SK-N-SH (cell line): Measurements from ENCODE around the gene SPINT2. TPM values are rescaled to one million over a fixed set of nuclear protein-coding genes. Genes with fewer than 3 reads are reported as not detected.

Source experiments
- CTCF ChIA-PET: fragments of 300-600, 350-600 bp; formaldehyde crosslinking; extraction: SDS; loops from one replicate; lab custom pipeline; 2021; lab: Yijun Ruan, JAX
- POLR2A ChIA-PET: fragments of 350-600 bp; sonication (Branson Sonifier 250); formaldehyde crosslinking; extraction: SDS; loops from one replicate; lab custom pipeline; 2020; ENCODE audit warnings: antibody characterized with exemption, inconsistent platforms; lab: Yijun Ruan, JAX
- DNase-seq: peaks from one replicate; pipeline ENCODE4 v3.0.0; 2012
- H2AFZ ChIP-seq: fragments of 200-600 bp; sonication (generic); 2 replicates; pipeline ENCODE4 v1.8.1; 2016; ENCODE audit warnings: antibody characterized with exemption, mild to moderate bottlenecking, low read depth
- H3F3A ChIP-seq: fragments of 200-600 bp; sonication (generic); replicated peaks from 2 replicates; pipeline ENCODE3; 2016; ENCODE audit warnings: antibody characterized with exemption, mild to moderate bottlenecking; ENCODE audit not compliant: insufficient read depth
- H3K27ac ChIP-seq, 2 experiments: fragments of 200-500 bp in 1 of 2; fragments of 200-600 bp in 1 of 2; sonication (Bioruptor generic) in 1 of 2; sonication (generic), shearing (Covaris generic) in 1 of 2; 2 replicates each; pipeline versions ENCODE4 v1.5.1 to v1.6.1; 2014 to 2016; ENCODE audit warnings: low read depth in 2 of 2, inconsistent platforms in 1 of 2, low read length in 1 of 2, mild to moderate bottlenecking in 1 of 2, mixed read lengths in 1 of 2
- H3K27me3 ChIP-seq: fragments of 200-600 bp; sonication (generic), shearing (Covaris generic); 2 replicates; pipeline ENCODE4 v1.6.1; 2016; ENCODE audit warnings: mixed run types; ENCODE audit not compliant: insufficient read depth
- H3K36me3 ChIP-seq, 2 experiments: fragments of 200-500 bp in 1 of 2; fragments of 200-600 bp in 1 of 2; sonication (Bioruptor generic) in 1 of 2; sonication (generic) in 1 of 2; replicated peaks in 1 of 2; 2 replicates each; pipeline versions ENCODE3 to v1.5.1; 2014 to 2016; ENCODE audit warnings: low read length in 1 of 2, mild to moderate bottlenecking in 1 of 2; ENCODE audit not compliant: insufficient read depth in 2 of 2, control insufficient read depth in 1 of 2
- H3K4me1 ChIP-seq, 2 experiments: fragments of 200-500 bp in 1 of 2; fragments of 200-600 bp in 1 of 2; sonication (Bioruptor generic) in 1 of 2; sonication (generic), shearing (Covaris generic) in 1 of 2; 2 replicates each; pipeline versions ENCODE4 v1.5.1 to v1.6.1; 2014 to 2016; ENCODE audit warnings: low read depth in 1 of 2, low read length in 1 of 2, mixed run types in 1 of 2; ENCODE audit not compliant: insufficient read depth in 2 of 2, control insufficient read depth in 1 of 2
- H3K4me2 ChIP-seq: fragments of 200-600 bp; sonication (generic), shearing (Covaris generic); 2 replicates; pipeline ENCODE4 v1.6.1; 2017; ENCODE audit warnings: mixed run types
- H3K4me3 ChIP-seq, 2 experiments: fragments of 200-500 bp in 1 of 2; fragments of 200-600 bp in 1 of 2; sonication (Bioruptor generic) in 1 of 2; sonication (generic), shearing (Covaris generic) in 1 of 2; 2 replicates each; pipeline versions ENCODE4 v1.5.1 to v1.8.1; 2014 to 2016; ENCODE audit warnings: low read depth in 2 of 2, inconsistent platforms in 1 of 2, low read length in 1 of 2, mild to moderate bottlenecking in 1 of 2, mixed read lengths in 1 of 2, moderate library complexity in 1 of 2
- H3K79me2 ChIP-seq: fragments of 200-600 bp; sonication (generic); 2 replicates; pipeline ENCODE4 v1.8.1; 2017; ENCODE audit warnings: mild to moderate bottlenecking; ENCODE audit not compliant: insufficient read depth
- H3K9ac ChIP-seq: fragments of 200-600 bp; sonication (generic); 2 replicates; pipeline ENCODE4 v1.6.1; 2017; ENCODE audit warnings: mixed run types
- H3K9me2 ChIP-seq: fragments of 200-600 bp; sonication (generic); 2 replicates; pipeline ENCODE4 v1.6.1; 2017; ENCODE audit warnings: mixed run types
- H3K9me3 ChIP-seq: fragments of 200-600 bp; sonication (generic); 2 replicates; pipeline ENCODE4 v1.6.1; 2017; ENCODE audit warnings: mixed run types, mild to moderate bottlenecking, moderate library complexity
- H4K20me1 ChIP-seq: fragments of 200-600 bp; sonication (generic); 2 replicates; pipeline ENCODE4 v1.6.1; 2017; ENCODE audit warnings: mild to moderate bottlenecking, mixed run types; ENCODE audit not compliant: insufficient read depth
- CHD2 ChIP-seq: fragments of 150-350 bp; IDR thresholded peaks from 2 replicates; pipeline ENCODE4 v1.6.1; 2018; ENCODE audit warnings: low read length; ENCODE audit not compliant: partially characterized antibody
- CTCF ChIP-seq: fragments of 200-600 bp; sonication (generic); IDR thresholded peaks from 2 replicates; pipeline ENCODE4 v1.6.1; 2017; ENCODE audit warnings: antibody characterized with exemption, mild to moderate bottlenecking, moderate library complexity
- EP300 ChIP-seq, 2 experiments: IDR thresholded peaks; 2 replicates each; pipeline versions ENCODE4 v1.4.0 to v1.6.1; 2012; ENCODE audit warnings: borderline replicate concordance in 1 of 2, low read depth in 1 of 2, low read length in 1 of 2
- EZH2phosphoT487 ChIP-seq: fragments of 200-600 bp; sonication (generic); IDR thresholded peaks from 2 replicates; pipeline ENCODE4 v1.6.1; 2017; ENCODE audit warnings: low read depth, mixed run types, mild to moderate bottlenecking, antibody characterized with exemption, moderate library complexity, borderline replicate concordance
- FOXJ3 ChIP-seq: sonication (generic); formaldehyde crosslinking; IDR thresholded peaks from 2 replicates; pipeline ENCODE4 v1.5.1; 2020; ENCODE audit warnings: mild to moderate bottlenecking, missing genetic modification reagents
- GABPA ChIP-seq: IDR thresholded peaks from 2 replicates; pipeline ENCODE4 v1.4.0; 2012; ENCODE audit warnings: low read depth, mild to moderate bottlenecking
- GATA2 ChIP-seq: sonication (generic); formaldehyde crosslinking; IDR thresholded peaks from 2 replicates; pipeline ENCODE4 v1.5.0; 2020; ENCODE audit warnings: mild to moderate bottlenecking, missing genetic modification reagents
- JUND ChIP-seq: IDR thresholded peaks from 2 replicates; pipeline ENCODE4 v1.4.0; 2012
- MAX ChIP-seq: IDR thresholded peaks from 2 replicates; pipeline ENCODE4 v1.4.0; 2012; ENCODE audit warnings: low read depth
- MXI1 ChIP-seq: IDR thresholded peaks from 2 replicates; pipeline ENCODE4 v1.6.1; 2012; ENCODE audit warnings: mild to moderate bottlenecking, low read depth, low read length, improper control_type of control experiment
- NFIC ChIP-seq: IDR thresholded peaks from 2 replicates; pipeline ENCODE4 v1.4.0; 2012; ENCODE audit warnings: borderline replicate concordance
- RAD21 ChIP-seq: IDR thresholded peaks from 2 replicates; pipeline ENCODE4 v1.6.1; 2012; ENCODE audit warnings: mild to moderate bottlenecking, low read length
- RCOR1 ChIP-seq: fragments of 150-350 bp; IDR thresholded peaks from 2 replicates; pipeline ENCODE4 v1.6.1; 2017; ENCODE audit warnings: antibody characterized with exemption, low read length
- REST ChIP-seq: IDR thresholded peaks from 2 replicates; pipeline ENCODE4 v1.6.1; 2012; ENCODE audit warnings: mild to moderate bottlenecking, low read depth, low read length, moderate library complexity
- RFX5 ChIP-seq: IDR thresholded peaks from 2 replicates; pipeline ENCODE4 v1.6.1; 2012; ENCODE audit warnings: mild to moderate bottlenecking, improper control_type of control experiment, low read length
- RXRA ChIP-seq: IDR thresholded peaks from 2 replicates; pipeline ENCODE4 v1.4.0; 2012; ENCODE audit warnings: low read depth, mild to moderate bottlenecking, borderline replicate concordance
- SIN3A ChIP-seq: IDR thresholded peaks from 2 replicates; pipeline ENCODE4 v1.6.1; 2012; ENCODE audit warnings: low read depth, mild to moderate bottlenecking, low read length, moderate library complexity, borderline replicate concordance
- SMC3 ChIP-seq: IDR thresholded peaks from 2 replicates; pipeline ENCODE4 v1.6.1; 2012; ENCODE audit warnings: low read depth, low read length, improper control_type of control experiment
- TAF1 ChIP-seq: IDR thresholded peaks from 2 replicates; pipeline ENCODE4 v1.6.1; 2012; ENCODE audit warnings: low read depth, mild to moderate bottlenecking, low read length, moderate library complexity, borderline replicate concordance
- TCF12 ChIP-seq: IDR thresholded peaks from 2 replicates; pipeline ENCODE4 v1.4.0; 2012
- ZBTB33 ChIP-seq: IDR thresholded peaks from 2 replicates; pipeline ENCODE4 v1.4.0; 2012; ENCODE audit warnings: low read depth, borderline replicate concordance
- WGBS: methylation state at CpG from one replicate; pipeline ENCODE4 v1.1.6; 2017; ENCODE audit warnings: low lambda C conversion rate; 5-methylcytosine and 5-hydroxymethylcytosine counted together
- polyA plus RNA-seq, 3 experiments: library from polyadenylated mRNA; depleted of rRNA; stranded (reverse); fragments of >200 nt; gene quantifications; 2 replicates each; pipeline ENCODE4 v1.2.3, GENCODE V29; 2012
- TF ChIP-seq, protein P1 (sequence below): IDR thresholded peaks from 2 replicates; pipeline ENCODE4; 2012

The SPINT2 gene
- polyA plus RNA-seq, 1 of the 3 experiments (the other 2 are of a cell fraction) = 1.0 TPM

DNA sequence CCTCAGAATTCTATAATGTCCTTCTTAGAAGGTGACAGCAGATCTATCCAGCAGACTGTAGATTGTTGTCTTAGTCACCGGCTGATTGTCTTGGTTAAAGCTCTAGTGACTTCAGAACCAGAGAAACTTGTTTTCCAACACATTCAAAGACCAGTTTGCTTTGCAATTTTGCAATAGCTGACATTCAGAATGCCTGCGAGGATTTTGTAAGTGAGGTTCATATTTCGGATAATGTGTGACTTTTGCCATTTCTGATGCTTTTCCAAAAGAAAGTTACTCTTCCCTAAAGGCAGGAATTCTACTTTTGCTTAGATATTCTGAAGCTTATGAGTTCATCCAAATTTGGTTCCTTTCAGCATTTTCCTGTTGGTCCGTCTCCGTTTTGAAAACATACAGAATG lies 13.2 kb downstream of the SPINT2 start (continued):
- TF ChIP-seq EP300 (IDR thresholded peaks at IDR 0.05; ENCODE audit: borderline replicate concordance in 1 of 2, low read depth in 1 of 2, low read length in 1 of 2) = no peak

- ChIA-PET CTCF (no interaction called here), POLR2A (no interaction called here)
- H3K79me2 ChIP-seq = no peaks in the 10 kb centered on the region
- WGBS = 64% methylated on average over 9 of the region's 9 CpGs
- no peak overlapping the region for H3K9ac ChIP-seq
- DNase-seq = peak; percentile 52
- no peaks in the 10 kb centered on the region for H3K27me3 ChIP-seq
- peak overlapping the region; percentile 39 to 42 for H3K27ac ChIP-seq
- H3K4me2 ChIP-seq = peak overlapping the region; percentile 31; the same call in 1 of the 2 replicates
- no peaks in the 10 kb centered on the region for H3K36me3 ChIP-seq
- 0 out of 2 replicates have a peak overlapping the region, but pooled peaks have one; percentile 11 for H2AFZ ChIP-seq
- H3K4me3 ChIP-seq = no peak overlapping the region
- no peaks in the 10 kb centered on the region for H3K9me3 ChIP-seq
- H3K4me1 ChIP-seq = peaks cover 6 to 8% of the 10 kb centered on the region in 2 experiments; a peak in 3 of 4 replicates
- H3F3A ChIP-seq = peaks cover 8% of the 10 kb centered on the region
- H3K9me2 ChIP-seq = no peaks in the 10 kb centered on the region
- H4K20me1 ChIP-seq = no peaks in the 10 kb centered on the region
- no peak for TF ChIP-seq RXRA
- TF ChIP-seq MXI1 = no peak
- no peak; the same call in 1 of the 2 replicates for TF ChIP-seq RCOR1
- TF ChIP-seq SIN3A = no peak
- peak; percentile 60 for TF ChIP-seq NFIC
- TF ChIP-seq JUND = peak; percentile 35; the same call in 1 of the 2 replicates
- peak; percentile 93 for TF ChIP-seq TCF12
- TF ChIP-seq EZH2phosphoT487 = no peak
- TF ChIP-seq CHD2 = no peak
- no peak for TF ChIP-seq TAF1
- no peak for TF ChIP-seq RAD21
- TF ChIP-seq MAX = no peak
- no peak for TF ChIP-seq GABPA
- no peak for TF ChIP-seq RFX5
- TF ChIP-seq FOXJ3 = no peak
- TF ChIP-seq ZBTB33 = no peak
- no peak for TF ChIP-seq GATA2 (CRISPR knock-in tag)
- TF ChIP-seq REST = no peak
- TF ChIP-seq, protein P1, sequence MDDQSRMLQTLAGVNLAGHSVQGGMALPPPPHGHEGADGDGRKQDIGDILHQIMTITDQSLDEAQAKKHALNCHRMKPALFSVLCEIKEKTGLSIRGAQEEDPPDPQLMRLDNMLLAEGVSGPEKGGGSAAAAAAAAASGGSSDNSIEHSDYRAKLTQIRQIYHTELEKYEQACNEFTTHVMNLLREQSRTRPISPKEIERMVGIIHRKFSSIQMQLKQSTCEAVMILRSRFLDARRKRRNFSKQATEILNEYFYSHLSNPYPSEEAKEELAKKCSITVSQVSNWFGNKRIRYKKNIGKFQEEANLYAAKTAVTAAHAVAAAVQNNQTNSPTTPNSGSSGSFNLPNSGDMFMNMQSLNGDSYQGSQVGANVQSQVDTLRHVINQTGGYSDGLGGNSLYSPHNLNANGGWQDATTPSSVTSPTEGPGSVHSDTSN = peak; percentile 75
- no peak for TF ChIP-seq SMC3
- peak in 1 of 2 experiments; percentile 60; a peak in 1 of 4 replicates for TF ChIP-seq EP300 (IDR thresholded peaks at IDR 0.05; ENCODE audit: borderline replicate concordance in 1 of 2, low read depth in 1 of 2, low read length in 1 of 2)
- no peak for TF ChIP-seq CTCF
Measured at GRCh38 chr19:38277969-38278680, 13.8 kb downstream of the SPINT2 start.
